Epithelial cell of esophagus (primary cell): Measurements from ENCODE around the gene KRTAP1-5.

ENCODE experiments used
- DNase-seq: peaks from one replicate; pipeline ENCODE4 v3.0.0; 2010; ENCODE audit warnings: low read depth
- H3K4me3 ChIP-seq: 2 replicates; pipeline ENCODE4 v1.5.1; 2011; ENCODE audit warnings: mild to moderate bottlenecking, low read length, control low read depth
- CTCF ChIP-seq: IDR thresholded peaks from 2 replicates; pipeline ENCODE4 v1.5.1; 2011; ENCODE audit warnings: low read depth, mild to moderate bottlenecking, low read length, control low read depth, inconsistent platforms; ENCODE audit not compliant: insufficient read depth; ENCODE audit errors: missing control alignments

Gene KRTAP1-5

GRCh38 chr17:40993084-40993483, 33.9 kb downstream of the KRTAP1-5 start:
- no peak for DNase-seq
- no peak overlapping the region for H3K4me3 ChIP-seq
- TF ChIP-seq CTCF: no peak

GRCh38 chr17:40992666-40993065, 34.3 kb downstream of the KRTAP1-5 start:
- DNase-seq: no peak
- TF ChIP-seq CTCF: no peak

GRCh38 chr17:40986920-40987319, 40.1 kb downstream of the KRTAP1-5 start:
- H3K4me3 ChIP-seq: no peak overlapping the region
- peak; percentile 29 for DNase-seq
- TF ChIP-seq CTCF: no peak

More at GRCh38 chr17:40992666-40993065, 34.3 kb downstream of the KRTAP1-5 start:
- no peak overlapping the region for H3K4me3 ChIP-seq

GRCh38 chr17:40984226-40984625, 42.8 kb downstream of the KRTAP1-5 start, which contains the start of gene KRT40:
TSS of gene KRT40 (minus strand) at chr17:40984326. CDS start at chr17:40984273, 53 bp downstream.
- no peak for DNase-seq
- no peak for TF ChIP-seq CTCF
- H3K4me3 ChIP-seq: no peak within 1 kb of the TSS

GRCh38 chr17:40981115-40981514, 45.9 kb downstream of the KRTAP1-5 start:
- DNase-seq: no peak
- no peak overlapping the region for H3K4me3 ChIP-seq
- TF ChIP-seq CTCF: no peak

GRCh38 chr17:40980596-40980995, 46.4 kb downstream of the KRTAP1-5 start:
- DNase-seq: no peak
- H3K4me3 ChIP-seq: no peak overlapping the region

More at GRCh38 chr17:40980596-40980995, 46.4 kb downstream of the KRTAP1-5 start:
- TF ChIP-seq CTCF: no peak
